ENCODE results near the gene ATP5PF. TPM values are rescaled to one million over a fixed set of nuclear protein-coding genes. Genes with fewer than 3 reads are reported as not detected.
A peak's percentile ranks its signal among the peaks of the same experiment; 100 is the strongest.
"Not testable (repeated sequence)": the region's sequence is repeated elsewhere in the genome, so short reads cannot be mapped to it uniquely, and the experiment has no call there.

ATP5PF gene, protein sequence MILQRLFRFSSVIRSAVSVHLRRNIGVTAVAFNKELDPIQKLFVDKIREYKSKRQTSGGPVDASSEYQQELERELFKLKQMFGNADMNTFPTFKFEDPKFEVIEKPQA
- total RNA-seq: 100 to 1,000 TPM; 106 to 110 TPM

DNA sequence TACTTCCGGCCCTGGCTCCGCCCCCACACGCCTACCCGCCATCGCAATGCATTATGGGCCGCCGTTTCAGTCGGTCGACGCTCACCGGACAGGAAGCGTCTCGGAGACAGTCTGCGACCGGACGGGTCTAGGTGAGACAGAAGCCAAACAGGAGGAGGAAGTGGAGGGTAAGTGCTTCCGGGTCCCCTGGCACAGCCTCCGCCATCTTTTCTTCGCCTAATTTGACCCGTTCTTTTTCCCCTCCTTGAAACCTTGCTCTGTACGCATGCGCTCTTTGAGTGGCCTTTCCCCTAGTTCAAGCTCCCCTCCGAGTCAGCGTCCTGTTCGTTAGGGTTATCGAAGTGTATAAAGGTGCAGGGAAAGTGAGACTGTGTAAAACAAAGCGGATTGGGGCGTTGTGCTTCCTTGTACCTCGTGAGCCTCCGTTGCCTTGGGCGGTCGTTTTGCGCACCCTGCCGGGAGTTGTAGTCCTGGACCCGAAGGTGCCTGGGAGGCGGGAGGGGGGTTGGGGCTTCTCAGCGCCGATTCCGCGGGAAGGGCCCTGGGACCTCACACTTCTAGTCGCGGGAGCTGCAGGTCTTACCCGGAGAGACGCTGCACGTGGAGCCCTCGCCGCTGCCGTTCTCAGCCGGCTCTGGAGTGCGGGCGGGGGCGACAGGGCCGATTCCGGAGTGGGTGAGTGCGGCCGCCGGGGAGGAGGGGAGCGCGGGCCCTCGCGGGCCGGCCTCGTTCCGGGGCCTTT lies at the start of gene ATP5PF, which contains the start of gene GABPA:
TSS of gene ATP5PF (minus strand) at position 1 of the 742 bp plus-strand sequence. CDS start 5,110 bp downstream, outside the sequence.
TSS of gene GABPA (plus strand) at position 69 of the 742 bp plus-strand sequence. CDS start 6,627 bp downstream, outside the sequence.
- H3K27me3 Mint-ChIP-seq: no peaks in the 10 kb centered on the region
- POLR2A ChIA-PET: interaction anchor here (0.9 to 1.7 kb wide), 11 partner anchors 10 to 434 kb away, joined by 3 to 13 read pairs (median 3); no protein-coding TSS in a partner anchor
- H3K9me3 Mint-ChIP-seq: no peaks in the 10 kb centered on the region
- H3K36me3 Mint-ChIP-seq: peaks cover 2% of the 10 kb centered on the region
- H3K27ac Mint-ChIP-seq: peak within 1 kb of the TSS; percentile 100
- ATAC-seq (ENCODE audit: low read depth): peak; percentile 92
- peak within 1 kb of the TSS; percentile 100 for H3K4me3 Mint-ChIP-seq
- peaks cover 25% of the 10 kb centered on the region for H3K4me1 Mint-ChIP-seq
- DNase-seq: peak; percentile 97

DNA sequence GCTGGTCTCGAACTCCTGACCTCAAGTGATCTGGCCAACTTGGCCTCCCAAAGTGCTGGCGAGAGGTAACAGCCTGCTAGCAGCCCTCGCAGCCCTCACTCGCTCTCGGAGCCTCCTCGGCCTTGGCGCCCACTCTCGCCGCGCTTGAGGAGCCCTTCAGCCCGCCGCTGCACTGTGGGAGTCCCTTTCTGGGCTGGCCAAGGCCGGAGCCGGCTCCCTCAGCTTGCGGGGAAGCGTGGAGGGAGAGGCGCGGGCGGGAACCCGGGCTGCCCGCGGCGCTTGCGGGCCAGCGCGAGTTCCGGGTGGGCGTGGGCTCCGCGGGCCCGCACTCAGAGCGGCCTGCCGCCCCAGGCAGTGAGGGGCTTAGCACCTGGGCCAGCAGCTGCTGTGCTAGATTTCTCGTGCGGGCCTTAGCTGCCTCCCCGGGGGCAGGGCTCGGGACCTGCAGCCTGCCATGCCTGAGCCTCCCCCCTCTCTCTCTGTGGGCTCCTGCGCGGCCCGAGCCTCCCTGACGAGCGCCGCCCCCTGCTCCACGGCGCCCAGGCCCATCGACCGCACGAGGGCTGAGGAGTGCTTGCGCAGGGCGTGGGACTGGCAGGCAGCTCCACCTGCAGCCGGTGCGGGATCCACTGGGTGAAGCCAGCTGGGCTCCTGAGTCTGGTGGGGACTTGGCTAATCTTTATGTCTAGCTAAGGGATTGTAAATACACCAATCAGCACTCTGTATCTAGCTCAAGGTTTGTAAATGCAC lies 43.6 kb upstream of the ATP5PF start:
- H3K27ac Mint-ChIP-seq; DNase-seq; H3K4me3 Mint-ChIP-seq; H3K4me1 Mint-ChIP-seq; H3K36me3 Mint-ChIP-seq; POLR2A ChIA-PET; H3K9me3 Mint-ChIP-seq; H3K27me3 Mint-ChIP-seq; ATAC-seq (ENCODE audit: low read depth): not testable (repeated sequence)

DNA sequence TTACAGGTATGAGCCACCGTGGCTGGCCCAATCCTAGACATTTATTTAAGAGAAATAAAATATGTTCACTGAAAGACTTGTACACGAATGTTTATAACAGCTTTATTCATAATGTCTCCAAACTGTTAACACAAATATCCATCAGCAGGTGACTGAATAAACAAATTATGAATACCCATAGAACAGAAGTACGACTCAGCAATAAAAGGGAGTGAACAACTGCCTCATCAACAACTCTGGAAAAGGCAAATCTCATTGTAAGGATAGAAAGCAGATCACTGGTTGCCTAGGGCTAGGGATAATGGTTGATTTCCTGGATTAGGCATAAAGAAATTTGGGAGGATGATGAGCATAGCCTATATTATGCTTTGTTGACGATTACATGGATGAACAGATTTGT lies 41.7 kb upstream of the ATP5PF start:
- DNase-seq: no peak
- POLR2A ChIA-PET: interaction anchor here (0.7 kb wide), 1 partner anchor 25 kb away, joined by 6 read pairs; no protein-coding TSS in a partner anchor
- H3K4me3 Mint-ChIP-seq: no peak overlapping the region
- no peaks in the 10 kb centered on the region for H3K9me3 Mint-ChIP-seq
- H3K36me3 Mint-ChIP-seq: no peaks in the 10 kb centered on the region
- peaks cover 2% of the 10 kb centered on the region for H3K4me1 Mint-ChIP-seq
- no peak for ATAC-seq (ENCODE audit: low read depth)
- no peaks in the 10 kb centered on the region for H3K27me3 Mint-ChIP-seq
- no peak overlapping the region for H3K27ac Mint-ChIP-seq

DNA sequence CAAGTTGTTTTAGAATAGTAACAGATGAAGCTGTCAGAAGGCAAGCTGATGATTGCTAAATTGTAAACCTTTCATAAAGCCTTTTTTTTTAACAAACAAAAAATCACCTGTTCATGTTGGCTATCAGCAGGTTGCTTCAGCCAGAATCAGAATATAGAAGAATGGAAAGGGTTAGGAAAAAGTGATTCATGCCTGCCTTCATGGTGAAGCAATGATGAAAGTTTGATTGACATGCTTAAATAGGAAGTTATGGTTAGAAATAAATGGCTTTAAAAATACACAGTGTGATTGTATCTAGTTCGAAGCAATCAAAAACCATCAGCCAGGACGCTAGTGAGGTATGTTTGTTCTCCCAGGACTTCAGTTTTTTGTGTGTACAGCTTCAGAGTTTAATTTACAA lies 38.0 kb upstream of the ATP5PF start:
- Mint-ChIP-seq H3K4me3 (no peak overlapping the region), H3K27ac (no peak overlapping the region)
- ATAC-seq (ENCODE audit: low read depth): no peak

DNA sequence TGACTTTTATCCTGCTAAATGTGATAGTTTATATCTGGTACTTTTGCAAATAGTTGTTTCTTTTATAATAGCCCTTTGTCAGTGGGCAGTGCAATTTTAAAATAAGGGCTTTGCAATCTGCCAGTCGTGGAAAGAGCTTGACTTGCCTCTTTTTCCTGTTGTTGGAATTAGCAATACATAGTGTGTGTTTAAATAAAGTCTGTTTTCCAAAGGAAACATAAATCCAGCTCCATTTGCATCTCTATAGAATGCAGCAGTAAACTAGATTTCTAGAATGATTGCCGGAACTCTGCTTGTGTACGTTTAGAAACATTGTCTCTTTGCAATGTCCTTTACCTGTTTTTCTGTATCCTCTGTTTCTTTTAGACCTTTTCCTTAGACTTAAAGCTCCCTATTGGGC lies 33.2 kb upstream of the ATP5PF start:
- Mint-ChIP-seq H3K9me3 (no peaks in the 10 kb centered on the region), H3K4me3 (no peak overlapping the region), H3K4me1 (peaks cover 1% of the 10 kb centered on the region), H3K36me3 (peaks cover 17% of the 10 kb centered on the region), H3K27me3 (no peaks in the 10 kb centered on the region), H3K27ac (no peak overlapping the region)
- no peak for DNase-seq
- ATAC-seq (ENCODE audit: low read depth): no peak
- POLR2A ChIA-PET: no interaction called here

More for the DNA sequence above, 38.0 kb upstream of the ATP5PF start:
- POLR2A ChIA-PET: no interaction called here
- H3K27me3 Mint-ChIP-seq: no peaks in the 10 kb centered on the region
- H3K9me3 Mint-ChIP-seq: no peaks in the 10 kb centered on the region
- peaks cover 2% of the 10 kb centered on the region for H3K4me1 Mint-ChIP-seq
- H3K36me3 Mint-ChIP-seq: peaks cover 4% of the 10 kb centered on the region
- DNase-seq: no peak

DNA sequence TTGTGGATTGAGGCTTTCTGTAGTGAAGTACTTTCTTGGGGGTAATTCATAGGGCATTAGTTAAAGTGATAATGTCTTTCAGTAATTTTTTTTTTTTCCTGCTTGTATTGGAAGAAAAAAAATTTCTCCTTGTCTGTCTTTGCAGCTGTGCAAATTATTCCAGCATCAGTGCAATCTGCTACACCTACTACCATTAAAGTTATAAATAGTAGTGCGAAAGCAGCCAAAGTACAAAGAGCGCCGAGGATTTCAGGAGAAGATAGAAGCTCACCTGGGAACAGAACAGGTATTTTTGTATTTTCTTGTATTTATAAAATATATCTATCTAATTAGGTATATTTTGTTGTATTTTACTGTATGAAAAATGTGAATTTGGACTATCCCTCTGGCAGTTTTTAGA lies 29.4 kb upstream of the ATP5PF start:
- ATAC-seq (ENCODE audit: low read depth) (no peak), DNase-seq (no peak)
- peaks cover 34% of the 10 kb centered on the region for H3K36me3 Mint-ChIP-seq
- H3K27ac Mint-ChIP-seq: no peak overlapping the region
- no peak overlapping the region for H3K4me3 Mint-ChIP-seq
- H3K4me1 Mint-ChIP-seq: peaks cover 19% of the 10 kb centered on the region
- H3K27me3 Mint-ChIP-seq: no peaks in the 10 kb centered on the region
- POLR2A ChIA-PET: no interaction called here
- no peaks in the 10 kb centered on the region for H3K9me3 Mint-ChIP-seq

DNA sequence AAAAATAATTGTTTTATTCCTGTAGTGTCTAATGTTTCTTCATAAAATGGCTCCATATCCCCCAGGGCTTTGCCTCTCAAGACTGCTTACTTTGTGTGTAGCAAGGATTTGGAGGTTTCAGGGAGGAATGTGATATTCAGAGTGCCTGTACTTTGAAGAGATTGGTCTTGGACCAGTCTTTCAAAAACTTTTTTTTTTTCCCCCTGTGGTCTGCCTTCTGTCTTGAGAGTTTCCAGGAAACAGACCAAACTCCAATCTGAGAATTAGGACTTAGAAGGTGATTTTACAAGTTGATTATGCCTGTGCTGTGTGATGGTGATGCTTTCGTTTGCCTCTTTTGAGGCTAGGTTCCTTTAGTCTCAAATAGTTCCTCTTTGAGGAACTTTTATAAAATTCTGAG lies 26.0 kb upstream of the ATP5PF start:
- DNase-seq: no peak
- ATAC-seq (ENCODE audit: low read depth): no peak
- H3K4me3 Mint-ChIP-seq: no peak overlapping the region
- POLR2A ChIA-PET: no interaction called here
- peaks cover 37% of the 10 kb centered on the region for H3K36me3 Mint-ChIP-seq
- peaks cover 34% of the 10 kb centered on the region for H3K4me1 Mint-ChIP-seq
- no peaks in the 10 kb centered on the region for H3K9me3 Mint-ChIP-seq
- no peaks in the 10 kb centered on the region for H3K27me3 Mint-ChIP-seq
- H3K27ac Mint-ChIP-seq: no peak overlapping the region

DNA sequence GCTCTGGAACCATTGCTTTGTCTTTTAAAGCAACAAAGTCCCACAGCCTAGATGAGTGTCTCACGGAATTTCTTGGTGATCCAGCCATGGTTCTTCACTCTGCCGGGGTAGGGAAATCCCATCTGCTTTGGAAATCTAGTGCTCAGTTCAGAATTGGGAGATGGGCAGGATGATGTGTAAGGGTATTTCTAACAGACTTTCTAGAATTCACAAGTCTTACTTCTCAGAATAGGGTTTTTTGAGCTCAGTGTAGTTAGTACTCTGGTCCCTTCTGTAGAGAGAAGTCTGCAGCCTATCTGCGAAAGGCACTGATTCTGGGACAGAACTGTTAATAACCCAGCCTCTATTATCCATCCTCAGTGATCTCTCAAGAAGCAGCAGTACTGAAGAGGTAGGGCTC lies 25.4 kb upstream of the ATP5PF start:
- Mint-ChIP-seq H3K36me3 (peaks cover 38% of the 10 kb centered on the region), H3K4me3 (no peak overlapping the region), H3K4me1 (peaks cover 38% of the 10 kb centered on the region), H3K27me3 (no peaks in the 10 kb centered on the region), H3K27ac (peak overlapping the region; percentile 22), H3K9me3 (no peaks in the 10 kb centered on the region)
- ATAC-seq (ENCODE audit: low read depth): no peak
- no peak for DNase-seq
- POLR2A ChIA-PET: no interaction called here

DNA sequence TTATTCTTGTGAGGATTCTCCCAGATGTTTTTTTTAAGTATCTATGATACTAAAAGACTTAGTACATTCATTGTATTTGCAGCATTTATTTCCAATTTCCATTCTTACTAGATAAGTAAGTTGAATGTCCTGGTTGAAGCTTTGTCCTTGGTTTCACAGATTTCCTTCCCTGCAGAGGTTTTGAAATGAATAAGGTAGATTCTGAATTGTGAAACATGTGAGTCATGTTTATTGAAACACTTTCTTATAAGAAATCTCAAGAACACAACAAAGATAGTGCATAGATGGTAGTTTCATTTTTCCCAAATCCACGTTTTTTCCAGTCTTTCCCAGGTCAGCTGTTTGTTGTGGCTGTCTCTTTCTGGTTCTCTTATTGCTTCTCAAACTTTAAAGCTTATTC lies 24.9 kb upstream of the ATP5PF start:
- no peaks in the 10 kb centered on the region for H3K27me3 Mint-ChIP-seq
- DNase-seq: no peak
- H3K4me1 Mint-ChIP-seq: peaks cover 38% of the 10 kb centered on the region
- no peaks in the 10 kb centered on the region for H3K9me3 Mint-ChIP-seq
- H3K36me3 Mint-ChIP-seq: peaks cover 39% of the 10 kb centered on the region
- ATAC-seq (ENCODE audit: low read depth): no peak
- POLR2A ChIA-PET: no interaction called here
- no peak overlapping the region for H3K27ac Mint-ChIP-seq
- no peak overlapping the region for H3K4me3 Mint-ChIP-seq

DNA sequence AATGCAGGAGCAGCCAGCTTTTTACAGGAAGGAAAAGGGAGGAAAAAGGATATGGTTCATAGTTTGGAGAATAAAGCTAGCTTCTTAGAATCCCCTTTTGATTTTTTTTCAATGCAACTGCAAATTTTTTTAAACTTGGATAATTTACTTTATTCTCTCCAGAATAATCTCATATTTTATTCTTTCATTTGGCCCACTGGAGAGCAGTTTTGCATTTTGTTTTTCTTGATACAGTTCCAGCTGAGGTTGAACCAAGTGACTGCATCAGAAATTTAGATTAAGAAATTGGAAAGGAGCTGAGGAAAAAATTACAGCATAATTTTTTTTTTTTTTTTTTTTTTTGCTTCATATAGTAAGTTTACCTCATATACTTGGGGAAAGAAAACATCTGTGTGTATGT lies 22.8 kb upstream of the ATP5PF start:
- Mint-ChIP-seq H3K27ac (no peak overlapping the region), H3K9me3 (no peaks in the 10 kb centered on the region), H3K27me3 (no peaks in the 10 kb centered on the region), H3K36me3 (peaks cover 44% of the 10 kb centered on the region), H3K4me1 (peaks cover 38% of the 10 kb centered on the region), H3K4me3 (no peak overlapping the region)
- ATAC-seq (ENCODE audit: low read depth) (no peak), DNase-seq (no peak)
- POLR2A ChIA-PET: interaction anchor here (0.6 kb wide), 1 partner anchor 215 kb away, joined by 5 read pairs; no protein-coding TSS in a partner anchor

DNA sequence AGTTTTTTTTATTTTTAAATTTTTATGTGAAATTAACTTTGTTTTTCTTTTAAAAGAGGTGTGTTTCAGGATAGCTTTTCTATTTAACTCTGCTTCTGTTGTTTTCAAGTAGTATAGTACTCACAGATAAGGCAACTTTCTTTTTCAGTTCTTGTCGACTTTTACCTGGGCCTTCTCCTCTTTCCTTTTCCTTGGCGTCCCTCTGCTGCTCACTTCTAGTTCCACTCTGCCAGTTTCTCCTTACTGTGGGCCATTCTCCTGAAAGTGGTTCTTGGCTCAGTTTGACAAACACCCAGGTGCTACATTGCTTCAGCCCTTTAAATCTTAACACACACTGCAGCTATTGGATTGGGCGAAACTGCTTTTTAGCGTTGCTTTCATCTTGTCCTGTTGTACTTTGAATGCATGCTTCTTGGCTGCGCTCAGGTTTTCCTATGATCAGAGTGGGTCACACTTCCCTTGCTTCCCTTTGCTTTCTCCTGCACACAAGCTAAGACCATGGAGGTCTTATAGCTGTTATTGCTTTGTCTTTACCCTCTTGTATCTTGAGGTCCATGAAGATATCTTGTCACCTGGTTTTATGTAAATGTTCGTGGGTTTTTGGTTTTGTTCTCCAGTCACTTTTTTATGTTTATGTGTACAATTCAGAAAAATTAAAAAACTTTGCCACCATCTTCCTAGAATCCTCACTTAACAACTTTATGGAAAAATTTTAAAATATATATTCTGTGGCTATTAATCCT lies 21.7 kb upstream of the ATP5PF start:
- Mint-ChIP-seq H3K9me3 (no peaks in the 10 kb centered on the region), H3K27ac (peak overlapping the region; percentile 82), H3K27me3 (no peaks in the 10 kb centered on the region), H3K4me3 (peak overlapping the region; percentile 47), H3K36me3 (peaks cover 44% of the 10 kb centered on the region), H3K4me1 (peaks cover 37% of the 10 kb centered on the region)
- ATAC-seq (ENCODE audit: low read depth) (no peak), DNase-seq (no peak)
- POLR2A ChIA-PET: no interaction called here

DNA sequence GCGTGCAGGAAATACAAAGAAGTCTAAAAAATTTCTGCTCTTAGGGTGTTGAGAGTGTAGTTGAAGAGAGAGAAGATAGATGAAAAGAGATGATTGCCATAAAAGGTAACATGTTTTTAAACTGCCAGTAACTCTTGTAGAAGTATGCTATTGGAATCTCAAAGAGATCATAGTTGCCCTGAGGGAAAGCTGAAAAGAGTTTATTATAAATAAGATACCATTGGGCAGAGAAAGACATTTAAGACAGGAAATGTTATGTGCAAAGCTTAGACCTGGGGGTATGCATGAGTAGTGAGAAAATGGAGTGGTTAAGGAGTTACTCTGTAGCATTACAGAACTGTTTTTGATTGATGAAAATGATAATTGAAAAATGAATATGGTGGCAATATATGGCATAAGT lies 17.7 kb upstream of the ATP5PF start:
- no peaks in the 10 kb centered on the region for H3K9me3 Mint-ChIP-seq
- no peak overlapping the region for H3K4me3 Mint-ChIP-seq
- H3K27me3 Mint-ChIP-seq: no peaks in the 10 kb centered on the region
- H3K27ac Mint-ChIP-seq: no peak overlapping the region
- ATAC-seq (ENCODE audit: low read depth): no peak
- H3K4me1 Mint-ChIP-seq: peaks cover 28% of the 10 kb centered on the region
- DNase-seq: no peak
- peaks cover 28% of the 10 kb centered on the region for H3K36me3 Mint-ChIP-seq
- POLR2A ChIA-PET: no interaction called here

DNA sequence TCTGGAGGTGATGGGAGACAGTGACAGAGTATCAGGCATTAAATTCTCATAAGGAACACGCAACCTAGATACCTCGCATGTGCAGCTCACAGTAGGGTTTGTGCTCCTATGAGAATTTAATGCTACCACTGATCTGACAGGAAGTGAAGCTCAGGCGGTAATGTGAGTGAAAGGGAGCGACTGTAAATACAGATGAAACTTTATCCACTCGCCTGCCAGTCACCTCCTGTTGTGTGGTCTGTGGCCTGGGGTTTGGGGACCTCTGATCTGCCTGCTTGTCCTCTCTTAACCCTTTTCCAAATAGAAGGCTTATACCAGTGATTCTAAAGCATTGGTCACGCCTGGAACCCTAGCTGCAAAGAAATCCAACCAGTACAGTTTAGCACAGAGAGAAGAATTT lies 15.4 kb upstream of the ATP5PF start:
- peaks cover 12% of the 10 kb centered on the region for H3K4me1 Mint-ChIP-seq
- DNase-seq: peak; percentile 52
- no peaks in the 10 kb centered on the region for H3K27me3 Mint-ChIP-seq
- POLR2A ChIA-PET: interaction anchor here (1.8 kb wide), 1 partner anchor 16 kb away, joined by 13 read pairs; the partner anchor contains the start of genes ATP5PF and GABPA
- peak; percentile 93 for ATAC-seq (ENCODE audit: low read depth)
- H3K27ac Mint-ChIP-seq: peak overlapping the region; percentile 90
- H3K36me3 Mint-ChIP-seq: peaks cover 23% of the 10 kb centered on the region
- H3K4me3 Mint-ChIP-seq: peak overlapping the region; percentile 73
- H3K9me3 Mint-ChIP-seq: no peaks in the 10 kb centered on the region
